Type B pancreatic cell (in vitro differentiated cells): ENCODE data around the gene BAG2. TPM values are rescaled to one million over a fixed set of nuclear protein-coding genes. Genes with fewer than 3 reads are reported as not detected.

Experiments used
- DNase-seq: peaks from one replicate; pipeline ENCODE4 v3.0.0; 2021; ENCODE audit warnings: mixed read lengths; ENCODE audit not compliant: unreplicated experiment; ENCODE audit errors: extremely low spot score
- H3K27ac Mint-ChIP-seq: 2 replicates; pipeline ENCODE4 v1.8.0; 2021; ENCODE audit warnings: mild to moderate bottlenecking, mixed read lengths
- H3K27me3 Mint-ChIP-seq: 2 replicates; pipeline ENCODE4 v1.8.0; 2021; ENCODE audit warnings: mixed read lengths
- H3K36me3 Mint-ChIP-seq: 2 replicates; pipeline ENCODE4 v1.8.0; 2021; ENCODE audit warnings: mixed read lengths
- H3K4me1 Mint-ChIP-seq: one replicate; pipeline ENCODE4 v1.8.0; 2021; ENCODE audit warnings: mixed read lengths; ENCODE audit not compliant: unreplicated experiment
- H3K4me3 Mint-ChIP-seq: 2 replicates; pipeline ENCODE4 v1.8.0; 2021; ENCODE audit warnings: mild to moderate bottlenecking, mixed read lengths
- H3K9me3 Mint-ChIP-seq: 2 replicates; pipeline ENCODE4 v1.8.0; 2021; ENCODE audit warnings: mixed read lengths
- CTCF ChIP-seq: fragments of 200-600 bp; sonication (generic); conservative IDR thresholded peaks from 2 replicates; pipeline ENCODE4 v1.5.0; 2021; ENCODE audit warnings: antibody characterized with exemption, mild to moderate bottlenecking
- total RNA-seq: library from RNA; stranded (reverse); gene quantifications from 2 replicates; pipeline ENCODE4 v1.2.1, GENCODE V29; 2021; ENCODE audit warnings: low replicate concordance

Gene BAG2
- total RNA-seq, 1 donor from 2014 or later = 3.8 TPM

GRCh38 chr6:57210060-57210459 lies 37.9 kb downstream of the BAG2 start:
- Mint-ChIP-seq H3K4me1 (peaks cover 21% of the 10 kb centered on the region), H3K27me3 (no peaks in the 10 kb centered on the region), H3K4me3 (no peak overlapping the region), H3K9me3 (no peaks in the 10 kb centered on the region), H3K36me3 (peaks cover 21% of the 10 kb centered on the region), H3K27ac (no peak overlapping the region)
- no peak for DNase-seq
- TF ChIP-seq CTCF = no peak

GRCh38 chr6:57215260-57215659 lies 43.1 kb downstream of the BAG2 start:
- Mint-ChIP-seq H3K4me3 (no peak overlapping the region), H3K27ac (no peak overlapping the region), H3K4me1 (peaks cover 20% of the 10 kb centered on the region), H3K36me3 (peaks cover 20% of the 10 kb centered on the region), H3K9me3 (peaks cover 10% of the 10 kb centered on the region), H3K27me3 (no peaks in the 10 kb centered on the region)
- no peak for TF ChIP-seq CTCF
- DNase-seq = no peak

GRCh38 chr6:57216235-57217101 lies 44.3 kb downstream of the BAG2 start:
- peaks cover 20% of the 10 kb centered on the region for H3K36me3 Mint-ChIP-seq
- peak overlapping the region; percentile 5 for H3K4me3 Mint-ChIP-seq
- peaks cover 10% of the 10 kb centered on the region for H3K9me3 Mint-ChIP-seq
- peaks cover 24% of the 10 kb centered on the region for H3K4me1 Mint-ChIP-seq
- DNase-seq = no peak
- no peak overlapping the region for H3K27ac Mint-ChIP-seq
- no peaks in the 10 kb centered on the region for H3K27me3 Mint-ChIP-seq
- peak; percentile 53 for TF ChIP-seq CTCF

DNA sequence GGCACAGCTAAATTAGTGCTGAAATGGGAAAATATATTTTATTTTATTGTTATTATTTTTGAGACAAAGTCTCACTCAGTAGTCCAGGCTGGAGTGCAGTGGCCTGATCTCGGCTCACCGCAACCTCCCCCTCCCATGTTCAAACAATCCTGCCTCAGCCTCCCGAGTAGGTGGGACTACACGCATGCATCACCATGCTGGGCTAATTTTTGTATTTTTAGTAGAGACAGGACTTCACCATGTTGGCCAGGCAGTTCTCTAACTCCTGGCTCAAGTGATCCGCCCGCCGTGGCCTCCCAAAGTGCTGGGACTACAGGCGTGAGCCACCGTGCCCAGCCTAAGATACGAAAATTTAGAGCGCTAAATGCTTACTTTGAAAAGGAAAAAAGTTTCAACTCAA lies 45.1 kb downstream of the BAG2 start:
- Mint-ChIP-seq H3K36me3 (peaks cover 20% of the 10 kb centered on the region), H3K4me3 (no peak overlapping the region), H3K4me1 (peaks cover 16% of the 10 kb centered on the region), H3K9me3 (peaks cover 10% of the 10 kb centered on the region), H3K27ac (no peak overlapping the region), H3K27me3 (no peaks in the 10 kb centered on the region)
- no peak for DNase-seq
- TF ChIP-seq CTCF = no peak

- Mint-ChIP-seq H3K4me3 (peak overlapping the region; percentile 84), H3K27me3 (no peaks in the 10 kb centered on the region), H3K4me1 (peaks cover 27% of the 10 kb centered on the region), H3K9me3 (peaks cover 10% of the 10 kb centered on the region), H3K27ac (no peak overlapping the region), H3K36me3 (peaks cover 16% of the 10 kb centered on the region)
- DNase-seq = no peak
- no peak for TF ChIP-seq CTCF
Measured at GRCh38 chr6:57220083-57220703, 48.1 kb downstream of the BAG2 start.
